CD14-positive monocyte (primary cell): ENCODE results near the gene GABBR2. TPM values are rescaled to one million over a fixed set of nuclear protein-coding genes. Genes with fewer than 3 reads are reported as not detected.

Experiments used
- DNase-seq, 3 donors: peaks; one replicate each; pipeline ENCODE4 v3.0.0-alpha.2; 2011 to 2022
- H2AFZ ChIP-seq: 2 replicates; pipeline ENCODE4 v1.6.0; 2012; ENCODE audit warnings: mild to moderate bottlenecking, low read depth, low read length, inconsistent platforms; ENCODE audit not compliant: insufficient read depth, poor library complexity, severe bottlenecking
- H3K27ac ChIP-seq, 2 donors: 1 replicate in 1 of 2; 2 replicates in 1 of 2; pipeline ENCODE4 v1.5.1; 2012 to 2013; ENCODE audit warnings: low read length in 2 of 2, control low read depth in 1 of 2, inconsistent platforms in 1 of 2, low read depth in 1 of 2, mild to moderate bottlenecking in 1 of 2
- H3K27me3 ChIP-seq, 2 donors: one replicate each; pipeline versions ENCODE4 v1.6.0 to v1.6.1; 2011 to 2013; ENCODE audit warnings: low read length in 2 of 2; ENCODE audit not compliant: control insufficient read depth in 2 of 2, insufficient read depth in 2 of 2
- H3K36me3 ChIP-seq, 2 donors: replicated peaks in 1 of 2; 1 replicate in 1 of 2; 2 replicates in 1 of 2; pipeline versions ENCODE4 v1.5.1 to v1.6.1; 2012 to 2013; ENCODE audit warnings: low read length in 2 of 2, control low read depth in 1 of 2, inconsistent platforms in 1 of 2, mild to moderate bottlenecking in 1 of 2; ENCODE audit not compliant: insufficient read depth in 2 of 2, control insufficient read depth in 1 of 2
- H3K4me1 ChIP-seq, 2 donors: 1 replicate in 1 of 2; 2 replicates in 1 of 2; pipeline versions ENCODE4 v1.5.1 to v1.6.1; 2012 to 2013; ENCODE audit warnings: low read length in 2 of 2, control low read depth in 1 of 2, inconsistent platforms in 1 of 2, mild to moderate bottlenecking in 1 of 2, moderate library complexity in 1 of 2; ENCODE audit not compliant: insufficient read depth in 2 of 2, control insufficient read depth in 1 of 2
- H3K4me2 ChIP-seq: replicated peaks from 2 replicates; pipeline ENCODE3; 2012; ENCODE audit warnings: low read length, moderate library complexity, mild to moderate bottlenecking; ENCODE audit not compliant: poor library complexity, severe bottlenecking; ENCODE audit errors: extremely low read depth
- H3K4me3 ChIP-seq, 3 experiments: fragments of 200-600 bp in 1 of 3; sonication (generic) in 1 of 3; replicated peaks in 1 of 3; 1 replicate in 2 of 3; 2 replicates in 1 of 3; pipeline ENCODE4 v1.5.1; 2011 to 2013; ENCODE audit warnings: low read length in 3 of 3, mild to moderate bottlenecking in 3 of 3, control low read depth in 2 of 3, low read depth in 2 of 3, inconsistent platforms in 1 of 3, moderate library complexity in 1 of 3
- H3K79me2 ChIP-seq: 2 replicates; pipeline ENCODE4 v1.6.0; 2012; ENCODE audit warnings: mild to moderate bottlenecking, control low read depth, inconsistent platforms, low read length, moderate library complexity; ENCODE audit not compliant: insufficient read depth
- H3K9ac ChIP-seq: 2 replicates; pipeline ENCODE4 v1.6.0; 2017; ENCODE audit warnings: low read length, mild to moderate bottlenecking; ENCODE audit not compliant: insufficient read depth, poor library complexity, severe bottlenecking
- H3K9me3 ChIP-seq, 2 donors: replicated peaks in 1 of 2; 1 replicate in 1 of 2; 2 replicates in 1 of 2; pipeline versions ENCODE4 v1.5.1 to v1.6.1; 2012 to 2013; ENCODE audit warnings: low read length in 2 of 2, control low read depth in 1 of 2; ENCODE audit not compliant: control insufficient read depth in 1 of 2, insufficient read depth in 1 of 2
- H4K20me1 ChIP-seq: 2 replicates; pipeline ENCODE4 v1.6.0; 2012; ENCODE audit warnings: mild to moderate bottlenecking, low read length, control low read depth, moderate library complexity; ENCODE audit not compliant: insufficient read depth
- H3K27ac Mint-ChIP-seq, 7 donors: one replicate each; pipeline ENCODE4 v1.8.0; 2020; ENCODE audit warnings: mild to moderate bottlenecking in 7 of 7, mixed read lengths in 7 of 7, moderate library complexity in 6 of 7, inconsistent platforms in 2 of 7
- H3K27me3 Mint-ChIP-seq, 3 donors: one replicate each; pipeline ENCODE4 v1.8.0; 2021 to 2022; ENCODE audit warnings: low read depth in 3 of 3, mild to moderate bottlenecking in 3 of 3, mixed read lengths in 3 of 3, moderate library complexity in 3 of 3, inconsistent platforms in 1 of 3
- H3K36me3 Mint-ChIP-seq, 2 donors: one replicate each; pipeline ENCODE4 v1.8.0; 2020; ENCODE audit warnings: mixed read lengths in 2 of 2, inconsistent platforms in 1 of 2, mild to moderate bottlenecking in 1 of 2
- H3K4me1 Mint-ChIP-seq: one replicate; pipeline ENCODE4 v1.8.0; 2020; ENCODE audit warnings: mild to moderate bottlenecking, mixed read lengths
- H3K4me3 Mint-ChIP-seq, 2 donors: one replicate each; pipeline ENCODE4 v1.8.0; 2020; ENCODE audit warnings: mild to moderate bottlenecking in 2 of 2, mixed read lengths in 2 of 2, moderate library complexity in 1 of 2
- H3K9me3 Mint-ChIP-seq, 7 donors: one replicate each; pipeline ENCODE4 v1.8.0; 2020 to 2022; ENCODE audit warnings: mixed read lengths in 7 of 7, mild to moderate bottlenecking in 6 of 7, moderate library complexity in 6 of 7, inconsistent platforms in 2 of 7
- WGBS: methylation state at CpG from one replicate; pipeline ENCODE4 v1.1.5; 2013; ENCODE audit warnings: missing lambda C conversion rate; ENCODE audit not compliant: insufficient coverage; 5-methylcytosine and 5-hydroxymethylcytosine counted together
- intact Hi-C, 2 donors: fragments of 100-400 bp; cut with micrococcal nuclease; formaldehyde crosslinking; loops; one replicate each; pipeline versions ENCODE4 v1.15.0 to v1.15.1; 2023
- polyA plus RNA-seq, 3 donors: library from polyadenylated mRNA; depleted of rRNA in 1 of 3; unstranded in 2 of 3; stranded (reverse) in 1 of 3; fragments of 300-500 nt in 2 of 3; fragments of >200 nt in 1 of 3; fragmentation: Illumina TruSeq in 2 of 3; gene quantifications; 1 replicate in 2 of 3; 2 replicates in 1 of 3; pipeline ENCODE4 v1.2.3, GENCODE V29; 2012 to 2021
- TF ChIP-seq, protein P1 (sequence below): fragments of 200-600 bp; IDR thresholded peaks from one replicate; pipeline ENCODE4 v1.8.0; 2022; ENCODE audit warnings: antibody characterized with exemption, mild to moderate bottlenecking

GABBR2 gene
- polyA plus RNA-seq, 3 donors, result not detected

GRCh38 chr9:98410185-98410697 is 298.5 kb downstream of the GABBR2 start:
- TF ChIP-seq, protein P1, sequence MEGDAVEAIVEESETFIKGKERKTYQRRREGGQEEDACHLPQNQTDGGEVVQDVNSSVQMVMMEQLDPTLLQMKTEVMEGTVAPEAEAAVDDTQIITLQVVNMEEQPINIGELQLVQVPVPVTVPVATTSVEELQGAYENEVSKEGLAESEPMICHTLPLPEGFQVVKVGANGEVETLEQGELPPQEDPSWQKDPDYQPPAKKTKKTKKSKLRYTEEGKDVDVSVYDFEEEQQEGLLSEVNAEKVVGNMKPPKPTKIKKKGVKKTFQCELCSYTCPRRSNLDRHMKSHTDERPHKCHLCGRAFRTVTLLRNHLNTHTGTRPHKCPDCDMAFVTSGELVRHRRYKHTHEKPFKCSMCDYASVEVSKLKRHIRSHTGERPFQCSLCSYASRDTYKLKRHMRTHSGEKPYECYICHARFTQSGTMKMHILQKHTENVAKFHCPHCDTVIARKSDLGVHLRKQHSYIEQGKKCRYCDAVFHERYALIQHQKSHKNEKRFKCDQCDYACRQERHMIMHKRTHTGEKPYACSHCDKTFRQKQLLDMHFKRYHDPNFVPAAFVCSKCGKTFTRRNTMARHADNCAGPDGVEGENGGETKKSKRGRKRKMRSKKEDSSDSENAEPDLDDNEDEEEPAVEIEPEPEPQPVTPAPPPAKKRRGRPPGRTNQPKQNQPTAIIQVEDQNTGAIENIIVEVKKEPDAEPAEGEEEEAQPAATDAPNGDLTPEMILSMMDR, result no peak
- Histone ChIP-seq H3K36me3 (no peaks in the 10 kb centered on the region), H3K9ac (no peak overlapping the region), H4K20me1 (no peaks in the 10 kb centered on the region), H3K4me3 (no peak overlapping the region), H2AFZ (peak overlapping the region; percentile 57), H3K4me2 (peak overlapping the region; percentile 12), H3K27me3 (no peaks in the 10 kb centered on the region), H3K27ac (no peak overlapping the region), H3K9me3 (no peaks in the 10 kb centered on the region), H3K4me1 (peaks cover 4 to 6% of the 10 kb centered on the region in 2 donors), H3K79me2 (no peaks in the 10 kb centered on the region)
- Mint-ChIP-seq H3K36me3 (no peaks in the 10 kb centered on the region), H3K9me3 (peaks cover 0 to 5% (median 0%) of the 10 kb centered on the region in 7 donors), H3K4me3 (peak overlapping the region; percentile 37 to 68), H3K27ac (no peak overlapping the region), H3K4me1 (peaks cover 12% of the 10 kb centered on the region), H3K27me3 (peaks cover 5 to 9% (median 5%) of the 10 kb centered on the region in 3 donors)
- WGBS, result 15% methylated on average over 4 of the region's 8 CpGs
- intact Hi-C loops, result no loop called here
- no peak for DNase-seq

GRCh38 chr9:98409719-98410118 is 299.0 kb downstream of the GABBR2 start:
- Mint-ChIP-seq H3K27ac (peak overlapping the region in 1 of 7 donors; percentile 60), H3K4me3 (no peak overlapping the region), H3K27me3 (peaks cover 5 to 9% (median 5%) of the 10 kb centered on the region in 3 donors), H3K4me1 (peaks cover 12% of the 10 kb centered on the region), H3K9me3 (peaks cover 0 to 5% (median 0%) of the 10 kb centered on the region in 7 donors), H3K36me3 (no peaks in the 10 kb centered on the region)
- intact Hi-C loops, result no loop called here
- Histone ChIP-seq H3K36me3 (no peaks in the 10 kb centered on the region), H3K4me2 (no peak overlapping the region), H3K9ac (no peak overlapping the region), H3K4me1 (peaks cover 4 to 6% of the 10 kb centered on the region in 2 donors), H4K20me1 (no peaks in the 10 kb centered on the region), H2AFZ (no peak overlapping the region), H3K9me3 (no peaks in the 10 kb centered on the region), H3K4me3 (no peak overlapping the region), H3K79me2 (no peaks in the 10 kb centered on the region), H3K27ac (no peak overlapping the region), H3K27me3 (no peaks in the 10 kb centered on the region)
- 23% methylated on average over 5 of the region's 6 CpGs for WGBS
- no peak for DNase-seq
- TF ChIP-seq, protein P1, result no peak
